Measurements from ENCODE around the gene CHL1. TPM values are rescaled to one million over a fixed set of nuclear protein-coding genes. Genes with fewer than 3 reads are reported as not detected.

Gene CHL1
- total RNA-seq, 4 donors from 2014 or later = 10.4 to 41.5 (median 25.4) TPM

DNA sequence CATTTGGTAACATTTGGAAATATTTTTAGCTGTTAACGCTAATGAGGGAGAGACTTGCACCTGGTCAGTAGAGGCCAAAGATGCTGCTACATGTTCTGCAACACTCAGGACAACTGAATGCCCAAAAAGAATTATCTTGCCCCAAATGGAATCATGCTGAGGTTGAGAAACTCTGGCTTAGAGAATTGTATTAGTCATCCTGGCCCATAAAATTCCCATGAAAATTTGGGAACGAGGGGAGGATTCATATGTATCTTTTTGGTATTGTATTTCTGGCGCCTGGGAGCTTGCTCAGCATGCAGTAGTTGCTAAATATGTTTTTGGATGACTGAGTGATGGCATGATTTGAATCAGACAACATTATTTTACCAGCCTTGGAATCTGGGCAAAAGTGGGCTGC is 59.9 kb downstream of the CHL1 start:
- intact Hi-C loops (cut with DNase I; ENCODE audit: low total_unique reads) (no loop called here), in situ Hi-C loops (cut with MboI; ENCODE audit: low pct_ligation_motif_present in 1 of 4, low pct_unique_long_range_greater_than_20kb in 1 of 4, low sequenced_read_pairs in 3 of 4) (no loop called here)
- H3K9me3 ChIP-seq = no peaks in the 10 kb centered on the region
- H3K36me3 ChIP-seq = no peaks in the 10 kb centered on the region
- WGBS, 2 donors (ENCODE audit: low coverage in 1 of 2) = 83 to 88% methylated on average over 3 of the region's 3 CpGs
- H3K27me3 ChIP-seq = no peaks in the 10 kb centered on the region
- no peak for DNase-seq
- no peak for TF ChIP-seq CTCF (IDR thresholded peaks at IDR 0.05)
- no peak for TF ChIP-seq POLR2AphosphoS5 (IDR thresholded peaks at IDR 0.05)
- no peak for TF ChIP-seq EP300 (IDR thresholded peaks at IDR 0.05; ENCODE audit: low read depth)
- TF ChIP-seq POLR2A (IDR thresholded peaks at IDR 0.05) = no peak
- H3K4me3 ChIP-seq = no peak overlapping the region
- no peak overlapping the region for H3K27ac ChIP-seq
- no peaks in the 10 kb centered on the region for H3K4me1 ChIP-seq

GRCh38 chr3:257826-258225 is 61.3 kb downstream of the CHL1 start:
- TF ChIP-seq EP300 (IDR thresholded peaks at IDR 0.05; ENCODE audit: low read depth) (no peak), CTCF (IDR thresholded peaks at IDR 0.05) (no peak), POLR2AphosphoS5 (IDR thresholded peaks at IDR 0.05) (no peak), POLR2A (IDR thresholded peaks at IDR 0.05) (no peak)
- no peaks in the 10 kb centered on the region for H3K4me1 ChIP-seq
- H3K27me3 ChIP-seq = no peaks in the 10 kb centered on the region
- in situ Hi-C loops (cut with MboI; ENCODE audit: low pct_ligation_motif_present in 1 of 4, low pct_unique_long_range_greater_than_20kb in 1 of 4, low sequenced_read_pairs in 3 of 4) (no loop called here), intact Hi-C loops (cut with DNase I; ENCODE audit: low total_unique reads) (no loop called here)
- H3K4me3 ChIP-seq = no peak overlapping the region
- H3K27ac ChIP-seq = no peak overlapping the region
- no peak for DNase-seq
- 73 to 76% methylated on average over 3 to 6 of the region's 6 CpGs for WGBS, 2 donors (ENCODE audit: low coverage in 1 of 2)
- H3K36me3 ChIP-seq = no peaks in the 10 kb centered on the region
- H3K9me3 ChIP-seq = no peaks in the 10 kb centered on the region

DNA sequence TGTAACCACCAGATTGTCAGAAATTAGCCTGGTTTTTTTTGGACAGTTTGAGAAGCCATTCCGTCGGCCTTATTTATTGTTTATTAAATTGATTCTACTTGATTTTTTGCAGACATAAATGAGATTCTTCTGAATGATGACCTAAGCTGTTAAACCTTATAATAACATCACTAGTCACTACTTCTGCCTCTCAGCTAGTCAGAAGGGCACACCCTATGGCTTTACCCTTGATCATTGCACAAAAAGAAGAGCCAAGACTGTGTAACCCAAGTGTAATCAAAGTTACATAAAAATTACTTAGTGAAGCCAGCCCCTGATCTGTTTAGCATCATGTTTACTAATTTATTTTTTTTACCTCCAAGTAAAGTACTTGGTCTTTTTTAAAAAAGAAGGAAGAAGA is 64.3 kb downstream of the CHL1 start:
- DNase-seq = no peak
- 69 to 79% methylated on average over 2 of the region's 2 CpGs for WGBS, 2 donors (ENCODE audit: low coverage in 1 of 2)
- intact Hi-C loops (cut with DNase I; ENCODE audit: low total_unique reads) = no loop called here

GRCh38 chr3:263393-263792 is 66.8 kb downstream of the CHL1 start:
- Histone ChIP-seq H3K9me3 (no peaks in the 10 kb centered on the region), H3K27me3 (no peaks in the 10 kb centered on the region), H3K4me1 (no peaks in the 10 kb centered on the region), H3K4me3 (no peak overlapping the region), H3K36me3 (no peaks in the 10 kb centered on the region), H3K27ac (no peak overlapping the region)
- 72 to 73% methylated on average over 4 of the region's 4 CpGs for WGBS, 2 donors (ENCODE audit: low coverage in 1 of 2)
- TF ChIP-seq EP300 (IDR thresholded peaks at IDR 0.05; ENCODE audit: low read depth) = no peak
- TF ChIP-seq CTCF (IDR thresholded peaks at IDR 0.05) = no peak
- no peak for TF ChIP-seq POLR2AphosphoS5 (IDR thresholded peaks at IDR 0.05)
- no peak for TF ChIP-seq POLR2A (IDR thresholded peaks at IDR 0.05)
- no peak for DNase-seq
- in situ Hi-C loops (cut with MboI; ENCODE audit: low pct_ligation_motif_present in 1 of 4, low pct_unique_long_range_greater_than_20kb in 1 of 4, low sequenced_read_pairs in 3 of 4) = no loop called here
- intact Hi-C loops (cut with DNase I; ENCODE audit: low total_unique reads) = no loop called here

More for the DNA sequence above, 64.3 kb downstream of the CHL1 start:
- H3K36me3 ChIP-seq = no peaks in the 10 kb centered on the region
- in situ Hi-C loops (cut with MboI; ENCODE audit: low pct_ligation_motif_present in 1 of 4, low pct_unique_long_range_greater_than_20kb in 1 of 4, low sequenced_read_pairs in 3 of 4) = no loop called here
- TF ChIP-seq POLR2A (IDR thresholded peaks at IDR 0.05) (no peak), POLR2AphosphoS5 (IDR thresholded peaks at IDR 0.05) (no peak), EP300 (IDR thresholded peaks at IDR 0.05; ENCODE audit: low read depth) (no peak), CTCF (IDR thresholded peaks at IDR 0.05) (no peak)
- no peaks in the 10 kb centered on the region for H3K4me1 ChIP-seq
- no peak overlapping the region for H3K4me3 ChIP-seq
- no peak overlapping the region for H3K27ac ChIP-seq
- no peaks in the 10 kb centered on the region for H3K27me3 ChIP-seq
- no peaks in the 10 kb centered on the region for H3K9me3 ChIP-seq

All from transverse colon (tissue), 4 donors.